Measurements from ENCODE around the gene MOGAT2.

MOGAT2 gene

DNA sequence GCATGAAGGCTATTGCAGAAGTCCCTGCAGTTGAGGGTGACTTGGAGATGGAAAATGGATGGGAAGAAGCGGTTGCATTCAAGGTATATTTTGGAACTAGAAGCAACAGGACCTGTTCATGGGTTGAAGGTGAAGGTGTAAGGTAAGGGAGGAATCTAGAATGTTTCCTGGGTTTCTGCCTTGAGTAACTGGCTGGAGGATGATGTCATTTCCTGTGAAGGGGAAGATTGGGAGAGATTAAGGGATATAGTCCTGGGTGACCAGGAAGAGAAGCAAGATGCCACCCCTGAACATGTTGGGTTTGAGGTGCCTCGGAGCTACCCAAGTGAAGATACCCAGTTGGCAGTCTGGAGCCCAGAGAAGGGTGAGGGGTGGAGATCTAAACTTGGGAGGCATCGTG, 12.1 kb upstream of the MOGAT2 start:
- DNase-seq (ENCODE audit: extremely low read depth, low read depth): no peak
- TF ChIP-seq, protein P1, sequence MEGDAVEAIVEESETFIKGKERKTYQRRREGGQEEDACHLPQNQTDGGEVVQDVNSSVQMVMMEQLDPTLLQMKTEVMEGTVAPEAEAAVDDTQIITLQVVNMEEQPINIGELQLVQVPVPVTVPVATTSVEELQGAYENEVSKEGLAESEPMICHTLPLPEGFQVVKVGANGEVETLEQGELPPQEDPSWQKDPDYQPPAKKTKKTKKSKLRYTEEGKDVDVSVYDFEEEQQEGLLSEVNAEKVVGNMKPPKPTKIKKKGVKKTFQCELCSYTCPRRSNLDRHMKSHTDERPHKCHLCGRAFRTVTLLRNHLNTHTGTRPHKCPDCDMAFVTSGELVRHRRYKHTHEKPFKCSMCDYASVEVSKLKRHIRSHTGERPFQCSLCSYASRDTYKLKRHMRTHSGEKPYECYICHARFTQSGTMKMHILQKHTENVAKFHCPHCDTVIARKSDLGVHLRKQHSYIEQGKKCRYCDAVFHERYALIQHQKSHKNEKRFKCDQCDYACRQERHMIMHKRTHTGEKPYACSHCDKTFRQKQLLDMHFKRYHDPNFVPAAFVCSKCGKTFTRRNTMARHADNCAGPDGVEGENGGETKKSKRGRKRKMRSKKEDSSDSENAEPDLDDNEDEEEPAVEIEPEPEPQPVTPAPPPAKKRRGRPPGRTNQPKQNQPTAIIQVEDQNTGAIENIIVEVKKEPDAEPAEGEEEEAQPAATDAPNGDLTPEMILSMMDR (IDR thresholded peaks at IDR 0.05; ENCODE audit: low read depth, low read length, missing control alignments): no peak
- H3K4me3 ChIP-seq (replicated peaks; ENCODE audit: low read depth, low read length): no peak overlapping the region

DNA sequence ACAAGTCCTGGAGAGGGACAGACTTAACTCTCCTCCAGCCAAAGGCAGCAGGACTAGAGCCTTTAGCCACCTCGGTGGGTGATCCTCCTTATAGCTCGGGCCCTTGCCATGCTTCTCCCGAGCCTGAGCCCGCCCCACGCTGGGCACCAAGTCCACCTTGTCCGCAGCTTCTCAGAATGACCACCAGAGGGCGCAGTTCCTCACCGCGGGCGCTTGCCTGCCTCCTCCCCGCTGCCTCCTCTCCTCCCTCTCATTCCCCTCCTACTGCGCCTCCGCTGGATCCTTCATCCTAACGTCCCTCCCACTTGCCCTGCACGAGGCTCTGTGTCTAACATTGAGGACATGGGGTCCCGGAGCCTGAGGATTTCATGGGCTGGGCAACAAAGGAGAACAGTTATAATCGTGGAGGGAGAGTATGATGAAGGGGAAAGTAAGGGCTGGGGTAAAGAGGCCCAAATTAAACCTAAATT, 11.3 kb upstream of the MOGAT2 start:
- peak; percentile 30 for DNase-seq (ENCODE audit: extremely low read depth, low read depth)
- TF ChIP-seq, protein P1 (IDR thresholded peaks at IDR 0.05; ENCODE audit: low read depth, low read length, missing control alignments): peak; percentile 96
- H3K4me3 ChIP-seq (replicated peaks; ENCODE audit: low read depth, low read length): no peak overlapping the region

DNA sequence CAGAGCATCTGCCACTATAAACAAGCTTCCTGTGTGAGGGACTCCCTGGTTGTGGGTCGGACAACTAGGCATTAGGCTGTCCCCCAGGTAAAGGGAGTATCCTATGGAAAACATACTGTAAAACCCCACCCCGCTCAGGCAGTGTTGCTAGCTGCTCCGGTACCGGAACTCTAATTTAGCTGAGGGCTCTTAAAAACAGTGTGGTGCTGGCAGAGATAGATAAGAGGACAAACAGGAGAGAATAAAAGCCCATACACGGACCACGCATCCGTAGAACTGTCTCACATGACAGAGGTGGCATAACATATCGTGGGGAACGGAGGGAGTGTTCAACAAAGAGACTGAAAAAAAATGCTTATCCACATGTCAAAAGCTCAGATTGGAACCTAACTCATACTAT, 3.4 kb upstream of the MOGAT2 start:
- no peak for DNase-seq (ENCODE audit: extremely low read depth, low read depth)
- TF ChIP-seq, protein P1 (IDR thresholded peaks at IDR 0.05; ENCODE audit: low read depth, low read length, missing control alignments): no peak
- no peak overlapping the region for H3K4me3 ChIP-seq (replicated peaks; ENCODE audit: low read depth, low read length)

DNA sequence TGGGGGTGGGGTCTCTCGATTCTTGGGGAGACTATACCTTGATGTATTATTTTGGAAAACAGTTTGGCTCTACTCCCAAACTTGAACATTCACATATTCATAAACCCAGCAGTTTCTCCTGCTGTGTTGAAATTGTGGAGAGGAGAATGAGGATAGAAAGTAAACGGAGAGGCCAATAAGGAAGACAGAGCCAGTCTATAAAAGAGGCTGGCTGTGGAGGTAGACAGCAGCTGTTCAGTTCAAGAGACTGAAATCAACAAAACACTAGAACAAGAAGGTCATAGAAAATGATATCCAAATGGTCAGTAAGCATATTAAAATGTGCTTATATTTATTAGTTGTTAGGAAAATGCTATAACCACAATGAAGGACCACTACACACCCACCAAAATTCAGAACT, 1.9 kb upstream of the MOGAT2 start:
- no peak for DNase-seq (ENCODE audit: extremely low read depth, low read depth)
- no peak overlapping the region for H3K4me3 ChIP-seq (replicated peaks; ENCODE audit: low read depth, low read length)
- TF ChIP-seq, protein P1 (IDR thresholded peaks at IDR 0.05; ENCODE audit: low read depth, low read length, missing control alignments): no peak

DNA sequence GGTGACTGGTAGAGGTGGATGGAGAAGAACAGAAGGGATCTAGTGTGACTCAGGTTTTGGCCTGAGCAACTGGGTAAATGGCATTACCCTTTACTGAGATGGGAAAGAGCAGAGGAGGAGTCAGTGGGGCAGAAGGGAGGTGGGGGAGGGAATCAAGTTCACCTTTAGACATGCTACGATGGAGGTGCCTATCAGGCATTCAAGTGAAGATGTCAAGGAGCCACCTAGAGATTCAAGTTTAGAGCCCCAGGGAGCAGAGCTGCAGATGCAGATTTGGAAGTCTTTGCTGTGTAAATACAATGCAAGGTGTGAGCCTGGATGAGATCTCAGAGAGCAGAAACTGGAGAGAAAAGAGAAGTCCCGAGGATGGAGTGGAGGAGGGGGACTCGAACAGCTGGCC, 979 bp upstream of the MOGAT2 start:
- TF ChIP-seq, protein P1 (IDR thresholded peaks at IDR 0.05; ENCODE audit: low read depth, low read length, missing control alignments): no peak
- no peak for DNase-seq (ENCODE audit: extremely low read depth, low read depth)
- H3K4me3 ChIP-seq (replicated peaks; ENCODE audit: low read depth, low read length): no peak overlapping the region

DNA sequence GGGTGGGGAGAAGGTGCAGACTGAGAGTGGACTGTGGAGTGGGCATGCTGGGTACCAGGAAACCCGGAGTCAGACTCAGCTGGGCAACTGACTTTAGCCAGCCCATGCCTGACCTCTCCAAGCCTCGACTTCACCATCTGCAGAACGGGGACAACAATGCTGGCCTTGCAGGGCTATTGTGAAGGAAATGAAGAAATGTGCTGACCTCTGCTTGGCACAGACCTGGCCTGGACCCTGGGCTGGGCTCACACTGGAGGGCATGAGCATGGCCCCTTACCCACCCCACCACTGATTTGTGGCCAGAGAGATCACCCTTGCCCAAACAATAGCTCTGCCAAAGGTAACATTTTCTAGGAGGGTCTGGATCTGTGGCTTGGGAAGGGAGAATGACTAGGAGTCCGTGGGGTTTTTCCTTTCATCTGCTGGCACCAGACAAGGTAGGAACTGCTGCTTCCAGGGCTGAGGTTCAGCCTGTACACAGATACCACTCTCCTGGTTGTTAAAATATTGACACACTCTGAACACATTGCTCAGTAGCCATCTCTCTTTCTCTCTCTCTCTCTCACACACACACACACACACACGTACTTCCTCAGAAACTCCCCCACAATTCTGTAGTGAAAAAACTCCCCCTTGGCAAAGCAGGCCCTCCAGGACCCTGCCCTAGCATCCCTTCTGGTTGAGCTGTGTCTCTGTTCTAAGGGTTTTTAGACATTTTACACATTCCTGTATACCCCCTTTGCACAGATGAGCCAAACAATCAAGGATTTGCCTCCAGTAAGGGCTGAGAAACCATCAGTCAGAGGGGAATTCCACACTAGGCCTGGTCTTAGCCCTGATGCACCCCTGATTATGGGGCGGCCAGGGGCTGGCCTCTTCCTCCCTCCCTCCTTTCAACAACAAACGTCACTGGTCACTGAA, 1.0 kb downstream of the MOGAT2 start:
- TF ChIP-seq, protein P1 (IDR thresholded peaks at IDR 0.05; ENCODE audit: low read depth, low read length, missing control alignments): no peak
- DNase-seq (ENCODE audit: extremely low read depth, low read depth): no peak
- H3K4me3 ChIP-seq (replicated peaks; ENCODE audit: low read depth, low read length): no peak overlapping the region

All from HFF-Myc (cell line).